ENCODE data around the gene FIBIN. TPM values are rescaled to one million over a fixed set of nuclear protein-coding genes. Genes with fewer than 3 reads are reported as not detected.

FIBIN gene
- 1 to 10 TPM in 1 of 2 donors, under 1 TPM in 1; 0.25 to 3.3 TPM for total RNA-seq

GRCh38 chr11:26993965-26994457 is at the start of gene FIBIN:
Gene FIBIN (plus strand): TSS chr11:26994112. CDS start chr11:26994527, 415 bp downstream.
- peak within 1 kb of the TSS in 1 of 2 donors; percentile 64 for H3K9ac ChIP-seq (ENCODE audit: low read depth in 2 of 2, low read length in 2 of 2)
- peak within 1 kb of the TSS; percentile 21 for H3K4me3 ChIP-seq
- intact Hi-C loops (cut with DNase I): no loop called here
- H3K27ac ChIP-seq: peak within 1 kb of the TSS; percentile 38
- no peaks in the 10 kb centered on the region for H3K27me3 ChIP-seq
- H3K4me1 ChIP-seq: no peaks in the 10 kb centered on the region
- no peaks in the 10 kb centered on the region for H3K9me3 ChIP-seq
- no peak for TF ChIP-seq CTCF (IDR thresholded peaks at IDR 0.05)
- H3K36me3 ChIP-seq: no peaks in the 10 kb centered on the region
- no peak for DNase-seq

- H3K4me1 ChIP-seq: no peaks in the 10 kb centered on the region
- intact Hi-C loops (cut with DNase I): no loop called here
- no peaks in the 10 kb centered on the region for H3K9me3 ChIP-seq
- H3K36me3 ChIP-seq: no peaks in the 10 kb centered on the region
- no peak for DNase-seq
- no peak for TF ChIP-seq CTCF (IDR thresholded peaks at IDR 0.05)
- H3K9ac ChIP-seq (ENCODE audit: low read depth in 2 of 2, low read length in 2 of 2): no peak overlapping the region
- no peaks in the 10 kb centered on the region for H3K27me3 ChIP-seq
- H3K4me3 ChIP-seq: no peak overlapping the region
- no peak overlapping the region for H3K27ac ChIP-seq
Measured at GRCh38 chr11:26944866-26945664, 48.8 kb upstream of the FIBIN start.

- no peaks in the 10 kb centered on the region for H3K36me3 ChIP-seq
- no peaks in the 10 kb centered on the region for H3K9me3 ChIP-seq
- H3K4me1 ChIP-seq: no peaks in the 10 kb centered on the region
- intact Hi-C loops (cut with DNase I): no loop called here
- H3K9ac ChIP-seq (ENCODE audit: low read depth in 2 of 2, low read length in 2 of 2): no peak overlapping the region
- no peak overlapping the region for H3K4me3 ChIP-seq
- no peak for DNase-seq
- TF ChIP-seq CTCF (IDR thresholded peaks at IDR 0.05): no peak
- no peaks in the 10 kb centered on the region for H3K27me3 ChIP-seq
- no peak overlapping the region for H3K27ac ChIP-seq
Measured at GRCh38 chr11:26946257-26946716, 47.6 kb upstream of the FIBIN start.

GRCh38 chr11:26947379-26947844 is 46.5 kb upstream of the FIBIN start:
- intact Hi-C loops (cut with DNase I): no loop called here
- no peak overlapping the region for H3K27ac ChIP-seq
- no peaks in the 10 kb centered on the region for H3K36me3 ChIP-seq
- TF ChIP-seq CTCF (IDR thresholded peaks at IDR 0.05): no peak
- H3K4me1 ChIP-seq: no peaks in the 10 kb centered on the region
- H3K27me3 ChIP-seq: no peaks in the 10 kb centered on the region
- no peak overlapping the region for H3K4me3 ChIP-seq
- no peaks in the 10 kb centered on the region for H3K9me3 ChIP-seq
- peak; percentile 35 for DNase-seq
- H3K9ac ChIP-seq (ENCODE audit: low read depth in 2 of 2, low read length in 2 of 2): no peak overlapping the region

GRCh38 chr11:26947904-26948639 is 45.8 kb upstream of the FIBIN start:
- TF ChIP-seq CTCF (IDR thresholded peaks at IDR 0.05): no peak
- Histone ChIP-seq H3K9ac (ENCODE audit: low read depth in 2 of 2, low read length in 2 of 2) (no peak overlapping the region), H3K4me1 (no peaks in the 10 kb centered on the region), H3K4me3 (no peak overlapping the region), H3K27ac (no peak overlapping the region), H3K27me3 (no peaks in the 10 kb centered on the region), H3K36me3 (no peaks in the 10 kb centered on the region), H3K9me3 (no peaks in the 10 kb centered on the region)
- intact Hi-C loops (cut with DNase I): no loop called here
- no peak for DNase-seq

Measured in colonic mucosa (tissue), 4 donors.